Calu3 (cell line): Measurements from ENCODE around the gene CD180. TPM values are rescaled to one million over a fixed set of nuclear protein-coding genes. Genes with fewer than 3 reads are reported as not detected.
"Not testable (repeated sequence)": the region's sequence is repeated elsewhere in the genome, so short reads cannot be mapped to it uniquely, and the experiment has no call there.

Source experiments
- BruUV-seq: library from RNA; stranded (reverse); fragments of 400-500 nt; replicated peaks from 2 replicates; lab custom pipeline; 2021; lab: Mats Ljungman, UMichigan
- CTCF ChIA-PET: fragments of 300-600 bp; sonication (Branson Sonifier 250); formaldehyde crosslinking; loops from one replicate; lab custom pipeline; 2022; ENCODE audit warnings: antibody characterized with exemption; lab: Charles Lee
- DNase-seq: peaks from one replicate; pipeline ENCODE4 v3.0.0; 2022
- H3K27ac Mint-ChIP-seq: one replicate; pipeline ENCODE4 v1.8.0; 2022; ENCODE audit warnings: mixed read lengths; ENCODE audit not compliant: unreplicated experiment
- H3K27me3 Mint-ChIP-seq: one replicate; pipeline ENCODE4 v1.8.0; 2022; ENCODE audit warnings: mixed read lengths; ENCODE audit not compliant: unreplicated experiment
- H3K36me3 Mint-ChIP-seq: one replicate; pipeline ENCODE4 v1.8.0; 2022; ENCODE audit warnings: mild to moderate bottlenecking, moderate library complexity, mixed read lengths; ENCODE audit not compliant: insufficient read depth, unreplicated experiment
- H3K4me1 Mint-ChIP-seq: one replicate; pipeline ENCODE4 v1.8.0; 2022; ENCODE audit warnings: mild to moderate bottlenecking, low read depth, mixed read lengths; ENCODE audit not compliant: unreplicated experiment
- H3K4me3 Mint-ChIP-seq: one replicate; pipeline ENCODE4 v1.8.0; 2022; ENCODE audit warnings: mild to moderate bottlenecking, low read depth, moderate library complexity, mixed read lengths; ENCODE audit not compliant: unreplicated experiment
- H3K9me3 Mint-ChIP-seq: one replicate; pipeline ENCODE4 v1.8.0; 2022; ENCODE audit warnings: low read depth, mixed read lengths; ENCODE audit not compliant: unreplicated experiment
- intact Hi-C: fragments of 100-400 bp; cut with micrococcal nuclease; formaldehyde crosslinking; loops from one replicate; pipeline ENCODE4 v1.10.0; 2022; ENCODE audit not compliant: unreplicated experiment
- total RNA-seq: library from RNA; stranded (reverse); gene quantifications from 2 replicates; pipeline ENCODE4 v1.2.3, GENCODE V29; 2022
- TF ChIP-seq, protein P1 (sequence below): fragments of 200-600 bp; IDR thresholded peaks from one replicate; pipeline ENCODE4 v1.8.0; 2022; ENCODE audit warnings: antibody characterized with exemption; ENCODE audit not compliant: unreplicated experiment

The CD180 gene
- total RNA-seq, 1 experiment from 2014 or later: not detected

DNA sequence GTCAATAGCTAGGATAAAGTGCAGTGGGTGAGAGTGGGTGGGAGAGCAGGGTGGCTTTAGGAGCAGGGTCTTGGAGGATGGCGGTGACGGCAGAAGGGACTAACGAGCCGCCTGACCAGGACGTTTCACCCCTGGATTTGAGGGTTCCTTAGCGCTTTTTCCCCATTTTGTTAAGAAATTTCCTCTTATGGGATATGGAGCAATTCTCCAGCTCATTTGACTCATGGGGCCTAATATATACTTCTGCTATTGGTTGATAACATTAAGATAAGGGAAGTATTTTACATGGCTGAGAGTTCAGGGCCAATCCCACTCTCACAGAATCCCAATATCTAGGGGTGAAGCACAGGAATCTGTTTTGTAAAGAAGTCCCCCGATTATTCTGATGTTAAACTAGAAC is 17.6 kb downstream of the CD180 start:
- Mint-ChIP-seq H3K4me1 (peaks cover 7% of the 10 kb centered on the region), H3K27ac (no peak overlapping the region), H3K9me3 (peaks cover 8% of the 10 kb centered on the region), H3K36me3 (no peaks in the 10 kb centered on the region), H3K4me3 (no peak overlapping the region), H3K27me3 (no peaks in the 10 kb centered on the region)
- TF ChIP-seq, protein P1, sequence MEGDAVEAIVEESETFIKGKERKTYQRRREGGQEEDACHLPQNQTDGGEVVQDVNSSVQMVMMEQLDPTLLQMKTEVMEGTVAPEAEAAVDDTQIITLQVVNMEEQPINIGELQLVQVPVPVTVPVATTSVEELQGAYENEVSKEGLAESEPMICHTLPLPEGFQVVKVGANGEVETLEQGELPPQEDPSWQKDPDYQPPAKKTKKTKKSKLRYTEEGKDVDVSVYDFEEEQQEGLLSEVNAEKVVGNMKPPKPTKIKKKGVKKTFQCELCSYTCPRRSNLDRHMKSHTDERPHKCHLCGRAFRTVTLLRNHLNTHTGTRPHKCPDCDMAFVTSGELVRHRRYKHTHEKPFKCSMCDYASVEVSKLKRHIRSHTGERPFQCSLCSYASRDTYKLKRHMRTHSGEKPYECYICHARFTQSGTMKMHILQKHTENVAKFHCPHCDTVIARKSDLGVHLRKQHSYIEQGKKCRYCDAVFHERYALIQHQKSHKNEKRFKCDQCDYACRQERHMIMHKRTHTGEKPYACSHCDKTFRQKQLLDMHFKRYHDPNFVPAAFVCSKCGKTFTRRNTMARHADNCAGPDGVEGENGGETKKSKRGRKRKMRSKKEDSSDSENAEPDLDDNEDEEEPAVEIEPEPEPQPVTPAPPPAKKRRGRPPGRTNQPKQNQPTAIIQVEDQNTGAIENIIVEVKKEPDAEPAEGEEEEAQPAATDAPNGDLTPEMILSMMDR: no peak
- BruUV-seq: no TSS peak
- CTCF ChIA-PET: interaction anchor here (0.6 kb wide), 1 partner anchor 9 kb away, joined by 3 read pairs; no protein-coding TSS in a partner anchor
- intact Hi-C loops: no loop called here
- no peak for DNase-seq

DNA sequence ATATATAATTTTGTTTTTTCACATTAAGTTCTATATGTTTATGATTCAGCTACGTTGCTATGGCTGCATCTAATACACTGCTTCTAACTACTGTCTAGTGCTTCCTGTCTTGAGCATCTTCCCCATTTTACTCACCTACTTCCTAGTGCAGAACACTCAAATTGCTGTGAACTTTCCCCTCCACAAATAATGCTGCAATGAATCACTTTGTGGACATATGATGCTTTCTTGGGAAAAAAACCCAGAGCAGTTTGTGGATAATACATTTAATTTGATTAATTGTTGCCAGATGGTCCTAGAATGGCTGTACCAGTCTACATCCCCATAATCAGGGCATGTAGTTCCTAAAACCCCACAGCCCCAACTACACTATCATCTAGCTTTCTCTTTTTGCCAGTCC is 18.5 kb downstream of the CD180 start:
- no peak for DNase-seq
- H3K4me1 Mint-ChIP-seq: peaks cover 7% of the 10 kb centered on the region
- no peak overlapping the region for H3K4me3 Mint-ChIP-seq
- BruUV-seq: no TSS peak
- H3K27ac Mint-ChIP-seq: no peak overlapping the region
- CTCF ChIA-PET: interaction anchor here (0.6 kb wide), 1 partner anchor 8 kb away, joined by 3 read pairs; no protein-coding TSS in a partner anchor
- H3K9me3 Mint-ChIP-seq: peaks cover 8% of the 10 kb centered on the region
- H3K36me3 Mint-ChIP-seq: no peaks in the 10 kb centered on the region
- intact Hi-C loops: no loop called here
- no peaks in the 10 kb centered on the region for H3K27me3 Mint-ChIP-seq
- TF ChIP-seq, protein P1: no peak

DNA sequence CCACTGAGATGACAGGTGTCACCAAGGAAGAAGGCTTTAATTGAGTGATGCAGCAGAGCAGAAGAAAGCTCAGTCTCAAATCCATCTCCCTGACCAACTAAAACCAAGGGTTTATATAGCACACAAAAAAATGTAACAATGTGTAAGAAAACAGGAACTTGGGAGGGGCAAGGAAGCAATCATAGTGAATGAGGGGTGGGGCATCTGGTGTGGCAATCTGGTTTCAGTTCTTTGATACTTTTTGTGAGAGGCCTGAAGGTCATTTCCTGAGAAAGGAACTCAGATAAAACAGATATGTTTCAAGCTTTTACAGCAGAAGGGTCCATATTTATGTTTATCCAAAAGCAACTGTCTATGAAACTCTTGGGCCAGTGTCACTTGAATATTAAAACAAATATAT is 19.7 kb downstream of the CD180 start:
- Mint-ChIP-seq H3K4me1 (peaks cover 5% of the 10 kb centered on the region), H3K27ac (no peak overlapping the region), H3K27me3 (no peaks in the 10 kb centered on the region), H3K36me3 (no peaks in the 10 kb centered on the region), H3K9me3 (peaks cover 8% of the 10 kb centered on the region), H3K4me3 (no peak overlapping the region)
- TF ChIP-seq, protein P1: no peak
- DNase-seq: no peak
- intact Hi-C loops: no loop called here
- BruUV-seq: no TSS peak
- CTCF ChIA-PET: no interaction called here

DNA sequence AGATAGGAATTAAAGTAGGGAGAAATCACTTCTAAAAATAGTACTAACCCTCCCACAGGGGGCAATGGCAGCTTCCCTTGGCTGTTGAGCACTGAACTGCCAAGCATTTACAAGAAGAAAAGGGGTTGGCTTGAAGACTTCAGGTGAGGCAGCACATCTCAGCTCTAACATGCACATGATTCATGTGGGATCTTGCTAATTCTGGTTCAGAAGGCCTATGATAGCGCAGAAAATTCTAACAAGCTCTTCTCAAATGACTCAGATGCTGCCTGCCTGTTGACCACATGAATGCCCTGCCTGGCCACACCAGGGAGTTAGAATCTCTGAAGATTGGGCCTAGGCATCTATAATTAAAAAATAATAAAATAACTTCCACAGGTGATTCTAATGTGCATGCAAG is 22.6 kb downstream of the CD180 start:
- TF ChIP-seq, protein P1: no peak
- DNase-seq: no peak
- peaks cover 8% of the 10 kb centered on the region for H3K9me3 Mint-ChIP-seq
- H3K27ac Mint-ChIP-seq: no peak overlapping the region
- no peaks in the 10 kb centered on the region for H3K27me3 Mint-ChIP-seq
- H3K4me3 Mint-ChIP-seq: no peak overlapping the region
- BruUV-seq: no TSS peak
- no peaks in the 10 kb centered on the region for H3K4me1 Mint-ChIP-seq
- intact Hi-C loops: no loop called here
- no peaks in the 10 kb centered on the region for H3K36me3 Mint-ChIP-seq
- CTCF ChIA-PET: no interaction called here

DNA sequence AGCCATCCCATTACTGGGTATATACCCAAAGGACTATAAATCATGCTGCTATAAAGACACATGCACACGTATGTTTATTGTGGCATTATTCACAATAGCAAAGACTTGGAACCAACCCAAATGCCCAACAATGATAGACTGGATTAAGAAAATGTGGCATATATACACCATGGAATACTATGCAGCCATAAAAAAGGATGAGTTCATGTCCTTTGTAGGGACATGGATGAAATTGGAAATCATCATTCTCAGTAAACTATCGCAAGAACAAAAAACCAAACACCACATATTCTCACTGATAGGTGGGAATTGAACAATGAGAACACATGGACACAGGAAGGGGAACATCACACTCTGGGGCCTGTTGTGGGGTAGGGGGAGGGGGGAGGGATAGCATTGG is 23.2 kb downstream of the CD180 start:
- H3K27me3 Mint-ChIP-seq, CTCF ChIA-PET, H3K27ac Mint-ChIP-seq, H3K36me3 Mint-ChIP-seq, H3K4me3 Mint-ChIP-seq, H3K4me1 Mint-ChIP-seq, H3K9me3 Mint-ChIP-seq, BruUV-seq, intact Hi-C loops, DNase-seq: not testable (repeated sequence)
